ENCODE data around the gene SPATA2. TPM values are rescaled to one million over a fixed set of nuclear protein-coding genes. Genes with fewer than 3 reads are reported as not detected.

Gene SPATA2
- polyA plus RNA-seq, 4 donors: 8.8 to 12.1 (median 10.8) TPM

DNA sequence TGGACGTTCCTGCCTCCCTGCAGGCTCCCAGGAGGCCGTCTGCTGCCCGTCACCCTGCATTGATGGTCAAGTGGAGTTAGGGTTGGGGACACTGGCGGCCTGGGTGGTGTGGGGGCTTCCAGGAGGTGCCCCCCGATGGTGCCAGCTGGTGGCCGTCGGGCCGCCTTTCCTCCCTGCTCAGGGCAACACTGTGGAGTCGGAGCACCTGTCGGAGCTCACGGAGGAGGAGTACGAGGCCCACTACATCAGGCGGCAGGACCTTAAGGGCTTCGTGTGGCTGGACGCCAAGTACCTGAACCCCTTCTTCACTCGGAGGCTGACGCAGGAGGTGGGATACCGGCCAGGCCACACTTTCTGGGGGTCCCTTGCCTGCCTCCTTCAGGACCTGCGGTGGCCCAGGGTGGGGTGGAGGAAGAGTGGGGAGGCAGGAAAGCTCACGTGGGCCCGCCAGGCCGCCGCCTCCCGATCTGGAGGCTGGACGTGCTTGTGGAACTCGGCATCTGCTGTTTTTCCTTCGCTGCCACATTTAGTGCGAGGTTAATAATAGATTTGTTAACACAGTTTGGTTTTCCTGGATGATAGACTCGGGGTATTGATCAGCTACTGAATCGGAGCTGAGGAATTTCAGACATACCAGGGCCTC is 28.6 kb downstream of the SPATA2 start:
- no peak for DNase-seq (ENCODE audit: low read depth in 4 of 4, low spot score in 2 of 4)

DNA sequence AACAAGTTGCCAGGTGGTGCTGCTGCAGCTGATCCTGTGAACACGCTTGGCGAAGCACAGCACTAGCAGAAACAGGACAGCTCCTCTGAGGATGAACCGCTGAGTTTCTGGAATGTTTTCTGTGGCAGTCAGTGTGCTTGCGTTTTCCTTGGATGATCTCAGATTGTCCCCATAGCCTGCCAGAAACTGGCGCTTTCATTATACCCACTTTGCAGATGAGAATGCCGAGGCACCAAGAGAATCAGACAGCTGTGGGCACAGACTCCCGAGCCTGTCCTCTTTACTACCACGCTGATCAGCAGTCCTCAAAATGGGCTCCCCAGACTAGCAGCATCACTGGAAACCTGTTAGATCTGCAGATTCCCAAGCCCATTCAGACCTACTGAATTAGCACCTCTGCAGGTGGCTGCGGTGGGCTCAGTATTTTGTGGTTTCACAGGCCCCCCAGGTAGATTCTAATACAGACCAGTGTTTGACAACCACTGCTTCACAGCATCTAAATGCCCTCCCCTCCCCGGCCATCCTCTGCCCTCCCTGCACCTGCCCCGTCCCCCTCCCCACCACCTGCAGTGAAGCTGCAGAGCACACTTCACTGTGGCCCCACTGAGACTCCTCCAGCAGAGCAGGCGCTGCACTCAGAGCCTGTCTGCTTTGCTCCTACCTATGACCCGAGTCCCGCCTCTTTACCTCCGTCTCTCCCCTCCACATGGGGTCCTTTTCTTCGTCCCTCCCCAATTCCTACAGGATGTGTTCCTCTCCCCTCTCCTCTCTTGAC is 29.6 kb downstream of the SPATA2 start:
- DNase-seq (ENCODE audit: low read depth in 4 of 4, low spot score in 2 of 4): no peak

DNA sequence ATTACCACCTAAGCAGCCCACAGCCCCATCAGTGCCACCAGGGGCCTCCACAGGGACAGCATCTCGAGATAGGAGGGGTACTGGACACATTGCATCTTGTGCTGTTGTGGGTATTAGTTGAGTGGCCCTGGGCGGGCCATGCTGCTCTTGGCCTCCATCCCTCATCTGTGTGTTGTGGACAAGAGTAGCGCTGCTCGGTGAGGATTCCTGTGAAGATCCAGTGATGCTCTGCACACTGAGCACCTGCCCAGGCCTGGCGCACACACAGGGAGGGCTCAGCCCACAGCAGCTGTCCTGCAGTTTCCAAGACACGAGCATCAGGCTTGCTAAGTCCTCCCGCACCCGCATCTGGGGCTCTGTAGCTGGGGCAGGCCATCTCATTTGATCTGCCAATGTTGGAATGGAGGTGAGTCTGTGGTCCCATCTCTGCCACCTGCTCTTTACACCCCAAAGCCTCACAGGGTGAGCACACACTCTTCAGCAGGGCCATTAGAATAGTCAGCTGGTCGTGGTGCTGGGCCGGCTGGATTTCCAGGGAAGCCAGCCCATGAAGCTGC is 32.0 kb downstream of the SPATA2 start:
- no peak for DNase-seq (ENCODE audit: low read depth in 4 of 4, low spot score in 2 of 4)

DNA sequence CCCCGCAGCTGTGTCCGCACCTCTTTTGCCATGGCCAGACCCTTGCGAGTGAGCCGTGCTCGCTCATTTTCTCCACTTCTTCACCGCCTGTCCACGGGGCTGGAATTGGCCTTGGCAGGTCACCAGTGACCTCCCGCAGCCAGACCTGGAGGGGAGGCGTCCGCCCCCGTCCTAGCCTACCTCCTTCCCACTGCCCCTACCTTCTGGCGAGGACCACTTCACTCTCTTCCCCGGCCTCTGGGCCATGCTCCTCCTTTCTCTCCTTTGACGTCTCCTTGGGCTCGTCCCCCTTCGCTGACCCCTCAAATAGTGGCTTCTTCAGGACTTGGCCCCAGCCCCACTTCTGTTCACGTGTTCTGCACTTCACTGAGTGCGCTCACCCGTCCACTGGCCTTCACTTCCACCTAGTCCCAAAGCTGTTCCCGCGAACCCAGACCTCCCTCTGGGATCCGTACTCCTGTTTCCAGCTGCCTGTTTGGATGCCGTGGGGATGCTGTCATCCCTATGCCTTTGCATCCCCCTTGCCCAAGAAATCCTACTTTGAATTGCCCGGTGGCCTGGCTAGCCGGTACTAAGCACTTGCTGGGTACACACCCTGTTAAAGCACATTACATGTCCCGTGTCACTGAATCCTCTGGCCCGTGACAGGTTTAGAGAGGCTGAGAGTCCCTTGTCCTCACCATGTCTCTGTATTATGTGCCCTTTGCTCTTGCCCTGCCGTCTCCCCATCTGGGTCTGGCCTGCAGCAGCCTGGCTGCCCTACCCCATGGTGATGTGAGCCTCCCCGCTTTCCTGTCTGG is 33.0 kb downstream of the SPATA2 start:
- DNase-seq (ENCODE audit: low read depth in 4 of 4, low spot score in 2 of 4): no peak

DNA sequence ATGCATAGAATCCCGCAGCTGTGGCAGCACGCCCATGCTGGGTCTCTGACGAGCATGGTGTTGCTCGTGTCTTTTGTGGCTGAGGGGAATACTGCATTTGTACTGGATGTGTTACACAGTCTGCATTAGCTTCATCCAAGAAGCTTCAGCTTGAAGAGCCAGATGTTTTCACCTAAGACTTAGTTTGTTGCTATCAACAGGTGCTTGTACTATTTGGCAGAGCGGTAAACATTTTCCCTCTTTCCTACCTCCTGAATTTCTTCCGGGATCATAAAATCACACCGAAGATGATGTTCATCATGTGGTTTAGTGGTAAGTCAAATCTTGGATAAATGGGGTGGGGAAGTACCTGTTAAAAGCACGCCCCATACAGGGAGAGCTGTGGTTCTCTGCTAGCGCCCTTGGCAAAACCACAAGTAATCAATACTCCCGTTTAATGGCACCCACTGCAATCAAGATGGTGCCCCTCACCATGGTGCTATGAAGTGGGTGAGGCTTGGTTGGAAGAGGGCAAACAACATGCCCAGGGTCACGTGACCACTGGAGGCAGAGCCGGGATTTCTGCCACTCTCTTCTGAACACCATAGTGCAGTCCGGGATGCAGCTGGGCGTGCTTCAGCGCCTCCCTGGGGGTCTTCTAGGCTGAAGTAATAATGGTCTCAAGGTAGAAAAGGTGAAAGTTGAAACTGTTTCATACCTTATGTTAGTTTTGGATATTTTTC is 34.4 kb downstream of the SPATA2 start:
- DNase-seq (ENCODE audit: low read depth in 4 of 4, low spot score in 2 of 4): no peak

DNA sequence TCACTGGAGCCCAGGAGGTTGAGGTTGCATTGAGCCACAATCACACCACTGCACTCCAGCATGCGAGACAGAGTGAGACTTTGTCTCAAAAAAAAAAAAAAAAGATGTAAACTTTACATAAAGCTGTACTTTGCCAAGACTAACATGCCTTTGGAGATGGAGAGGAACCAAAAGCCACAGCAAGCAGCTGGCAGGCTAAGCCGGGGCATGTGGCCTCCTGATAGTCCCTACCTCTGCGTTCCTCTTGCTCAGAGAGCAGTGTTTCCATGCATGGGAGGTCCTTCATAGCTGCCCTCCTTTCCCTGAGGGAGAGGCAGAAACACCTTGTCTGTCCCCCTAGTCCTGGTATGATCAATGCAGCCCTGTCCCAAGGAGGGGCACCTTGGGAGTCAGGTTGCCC is 35.2 kb downstream of the SPATA2 start:
- no peak for DNase-seq (ENCODE audit: low read depth in 4 of 4, low spot score in 2 of 4)

DNA sequence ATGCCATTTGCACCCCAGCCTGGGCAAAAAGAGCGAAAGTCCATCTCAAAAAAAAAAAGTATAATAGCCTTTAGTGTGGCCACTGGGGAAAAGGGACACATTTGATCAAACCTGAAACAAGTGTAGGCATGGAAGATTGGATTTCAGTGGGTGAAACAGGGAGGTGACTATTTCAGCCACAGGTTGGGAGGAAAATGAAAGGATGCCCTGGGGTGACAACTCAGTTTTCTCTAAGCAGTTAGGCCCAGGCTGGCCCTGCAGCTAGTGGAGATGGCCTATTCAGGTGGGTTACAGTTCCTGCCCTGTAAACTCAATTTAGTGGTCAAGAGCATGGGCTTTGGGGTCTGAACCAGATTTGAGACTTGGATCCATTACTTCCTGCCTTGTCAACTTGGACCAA is 36.4 kb downstream of the SPATA2 start:
- DNase-seq (ENCODE audit: low read depth in 4 of 4, low spot score in 2 of 4): no peak

DNA sequence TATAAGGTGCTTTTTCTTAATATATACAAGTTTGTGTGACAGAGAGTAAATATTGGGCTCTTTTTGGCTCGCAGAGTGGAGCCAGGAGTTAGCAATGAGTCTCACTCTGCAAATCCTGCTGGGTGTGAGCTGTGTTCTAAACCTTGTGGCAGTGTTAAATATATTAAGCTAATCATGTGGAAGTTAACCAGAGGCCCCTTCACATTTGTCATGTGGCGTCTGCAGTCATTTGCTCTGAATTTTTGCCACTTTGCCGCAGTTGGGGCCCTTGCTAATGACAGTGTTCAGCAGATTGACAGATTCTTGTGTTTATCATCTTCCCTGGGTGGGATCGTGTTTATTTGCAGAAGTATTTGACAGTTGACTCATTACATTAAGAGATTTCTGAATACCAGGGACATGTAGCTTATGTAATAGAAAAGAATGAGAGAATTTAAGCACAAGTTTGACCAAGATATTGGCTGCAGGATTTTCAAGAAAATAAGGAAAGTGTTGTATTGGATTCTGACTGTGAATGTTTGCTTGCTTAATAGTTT is 37.9 kb downstream of the SPATA2 start:
- no peak for DNase-seq (ENCODE audit: low read depth in 4 of 4, low spot score in 2 of 4)

DNA sequence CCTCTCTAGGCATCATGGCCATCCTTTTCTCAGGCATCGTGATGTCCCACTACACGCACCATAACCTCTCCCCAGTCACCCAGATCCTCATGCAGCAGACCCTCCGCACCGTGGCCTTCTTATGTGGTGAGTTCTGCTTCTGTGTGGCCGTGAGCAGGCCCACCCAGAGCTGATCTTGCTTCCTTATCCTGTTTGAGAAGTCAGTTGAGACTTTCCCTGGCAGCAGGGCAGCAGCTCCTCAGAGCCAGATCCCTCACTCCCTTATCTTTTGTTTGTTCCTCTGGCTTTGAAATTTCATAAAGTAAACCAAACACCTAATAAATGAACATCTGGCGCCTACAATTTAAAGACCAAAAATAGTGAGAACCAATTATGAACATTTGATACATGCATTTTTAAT is 40.6 kb downstream of the SPATA2 start:
- no peak for DNase-seq (ENCODE audit: low read depth in 4 of 4, low spot score in 2 of 4)

DNA sequence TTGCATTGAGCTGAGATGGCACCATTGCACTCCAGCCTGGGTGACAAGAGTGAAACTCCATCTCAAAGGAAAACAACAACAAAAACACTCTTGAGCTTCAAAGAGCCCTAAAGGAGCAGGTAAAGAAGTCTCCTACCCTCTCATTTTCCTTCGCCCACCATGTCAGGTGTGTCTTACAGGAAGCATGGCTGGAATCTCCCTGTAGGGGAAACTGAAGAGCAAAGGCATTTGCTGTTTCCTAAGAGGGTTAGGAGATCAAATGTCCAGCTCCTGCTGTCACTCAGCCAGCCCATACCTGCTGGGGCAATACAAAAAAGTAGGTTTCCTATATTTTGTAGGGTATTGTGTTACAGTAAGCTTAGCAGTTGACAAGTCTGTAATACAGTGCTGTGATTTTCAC is 43.3 kb downstream of the SPATA2 start:
- no peak for DNase-seq (ENCODE audit: low read depth in 4 of 4, low spot score in 2 of 4)

DNA sequence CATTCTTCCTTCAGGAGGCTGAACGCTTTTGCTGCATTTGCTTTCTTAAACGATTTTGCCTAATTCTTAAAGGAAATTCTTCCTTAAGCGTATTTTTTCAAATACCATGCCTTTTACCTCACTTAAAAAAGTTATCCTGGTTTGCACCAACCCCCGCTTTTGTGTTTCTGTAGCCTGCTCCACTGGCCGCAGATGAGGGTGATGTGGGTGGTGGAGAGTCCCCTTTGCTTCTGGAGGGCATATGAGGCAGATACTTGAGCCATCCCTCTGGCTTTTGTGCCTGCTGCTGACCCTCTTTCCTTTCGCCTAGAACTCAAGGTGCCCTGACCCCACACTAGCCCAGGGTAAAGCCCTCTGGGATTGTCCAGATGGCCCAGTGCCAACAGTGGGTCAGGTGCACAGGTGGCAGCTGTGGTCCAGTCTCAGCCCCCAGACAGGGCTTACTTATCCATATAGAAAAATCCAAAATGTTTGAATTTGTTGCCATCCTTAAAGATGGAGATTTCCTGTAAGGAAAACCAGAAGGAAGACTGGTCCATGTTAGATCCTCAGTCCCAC is 43.9 kb downstream of the SPATA2 start:
- no peak for DNase-seq (ENCODE audit: low read depth in 4 of 4, low spot score in 2 of 4)

DNA sequence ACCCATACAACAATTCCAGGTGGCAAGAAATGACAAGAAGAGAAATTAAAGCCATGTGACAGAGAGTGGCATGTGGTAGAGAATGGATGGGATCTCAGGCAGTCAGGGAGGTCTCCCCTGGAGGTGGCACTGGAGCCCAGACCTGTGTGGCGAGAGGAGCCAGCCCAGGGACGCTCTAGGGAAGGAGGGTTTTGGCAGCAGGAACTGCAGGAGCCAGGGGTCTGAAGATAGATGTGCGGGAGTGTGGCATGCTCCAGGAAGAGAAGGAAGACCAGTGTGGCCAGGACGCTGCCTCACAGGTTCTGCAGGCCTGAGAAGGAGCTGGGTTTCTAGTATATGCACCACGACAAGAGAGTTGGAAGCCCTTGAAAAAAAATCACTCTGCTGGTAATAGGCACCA is 45.1 kb downstream of the SPATA2 start:
- DNase-seq (ENCODE audit: low read depth in 4 of 4, low spot score in 2 of 4): no peak

DNA sequence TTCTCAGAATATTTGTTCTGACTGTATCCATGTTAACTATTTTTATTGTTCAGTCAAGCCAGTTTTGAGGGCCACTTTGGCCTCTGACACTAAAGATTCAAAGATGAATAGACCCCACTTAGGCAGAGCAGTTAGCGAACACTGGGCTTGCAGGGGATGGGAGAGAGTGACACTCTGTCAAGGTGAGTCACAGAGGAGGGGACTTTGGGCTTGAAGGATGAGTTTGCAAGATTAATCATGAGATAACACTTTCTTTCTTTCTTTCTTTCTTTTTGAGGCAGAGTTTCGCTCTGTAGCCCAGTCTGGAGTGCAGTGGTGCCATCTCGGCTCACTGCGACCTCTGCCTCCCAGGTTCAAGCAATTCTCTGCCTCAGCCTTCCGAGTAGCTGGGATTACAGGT is 46.4 kb downstream of the SPATA2 start:
- DNase-seq (ENCODE audit: low read depth in 4 of 4, low spot score in 2 of 4): no peak

DNA sequence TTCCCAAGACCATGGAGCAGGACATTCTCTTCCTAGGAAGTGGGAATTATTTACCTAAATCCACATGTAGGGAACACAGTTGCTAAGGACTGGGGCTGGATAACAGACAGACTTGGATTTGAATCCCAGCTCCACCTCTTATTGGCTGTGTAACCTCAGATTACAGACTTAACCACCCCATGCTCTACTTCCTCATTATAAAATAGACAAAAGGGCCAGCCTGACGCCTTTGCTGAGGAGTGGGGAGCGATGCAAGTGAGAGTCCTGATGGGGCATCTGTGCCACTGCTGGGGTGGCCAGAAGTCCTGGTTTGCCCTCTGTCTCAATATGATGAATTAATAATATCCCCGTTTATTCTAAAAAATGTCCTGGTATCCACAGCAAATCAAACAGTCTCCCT is 46.8 kb downstream of the SPATA2 start:
- DNase-seq (ENCODE audit: low read depth in 4 of 4, low spot score in 2 of 4): no peak

DNA sequence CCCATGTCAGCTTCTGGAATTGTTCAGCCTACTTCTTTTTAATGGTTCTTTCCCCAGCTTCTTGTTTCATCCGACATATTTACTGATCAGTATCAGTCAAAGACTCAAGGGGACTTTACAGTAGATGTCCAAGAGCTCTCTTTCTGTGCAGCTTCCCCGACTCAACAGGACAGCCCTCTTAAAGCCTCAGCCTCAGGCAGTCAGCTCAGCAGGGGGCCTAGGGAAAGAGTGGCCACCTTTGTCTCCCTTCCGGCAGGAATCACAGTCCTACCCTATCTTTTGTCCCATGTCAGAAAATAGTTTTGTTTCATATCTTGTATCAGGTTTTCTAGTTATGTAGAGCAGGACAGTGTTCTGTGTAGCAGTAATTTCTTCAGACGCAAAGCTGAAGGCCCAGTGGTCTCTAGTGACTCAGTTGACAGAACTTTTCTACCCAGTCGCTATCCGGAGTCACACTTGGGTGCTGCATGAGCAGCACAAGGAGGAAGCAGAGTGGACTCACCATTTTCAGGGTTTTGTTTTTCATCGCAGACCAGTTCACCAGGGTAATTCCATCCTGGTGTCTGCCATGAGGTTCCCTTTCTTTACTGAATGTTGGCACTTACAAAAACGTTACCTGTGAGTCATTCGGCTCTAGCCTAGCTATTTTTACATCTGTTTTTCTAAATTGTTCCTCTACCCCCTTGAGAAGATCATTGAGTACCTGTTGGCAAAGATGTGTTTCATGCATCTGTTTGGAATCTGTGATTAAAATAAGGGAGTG is 47.7 kb downstream of the SPATA2 start:
- DNase-seq (ENCODE audit: low read depth in 4 of 4, low spot score in 2 of 4): no peak

DNA sequence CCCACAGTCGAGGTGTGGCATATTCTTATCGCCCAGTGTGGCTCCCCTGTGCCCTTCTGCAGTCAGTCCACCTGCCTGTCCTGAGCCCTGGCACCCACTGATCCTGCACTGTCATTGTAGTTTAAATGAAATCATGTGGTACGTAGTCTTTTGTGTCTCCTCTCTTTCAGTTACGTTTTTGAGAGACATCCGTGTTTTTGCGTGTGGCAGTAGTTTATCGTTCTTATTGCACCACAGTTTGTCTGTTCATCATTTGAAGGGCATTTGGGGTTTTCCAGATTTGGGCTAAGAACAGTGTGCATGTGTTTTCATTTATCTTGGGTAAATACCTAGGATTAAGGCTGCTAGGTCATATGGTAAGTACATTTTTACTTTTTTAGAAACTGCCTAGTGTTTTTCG is 49.3 kb downstream of the SPATA2 start:
- no peak for DNase-seq (ENCODE audit: low read depth in 4 of 4, low spot score in 2 of 4)

DNA sequence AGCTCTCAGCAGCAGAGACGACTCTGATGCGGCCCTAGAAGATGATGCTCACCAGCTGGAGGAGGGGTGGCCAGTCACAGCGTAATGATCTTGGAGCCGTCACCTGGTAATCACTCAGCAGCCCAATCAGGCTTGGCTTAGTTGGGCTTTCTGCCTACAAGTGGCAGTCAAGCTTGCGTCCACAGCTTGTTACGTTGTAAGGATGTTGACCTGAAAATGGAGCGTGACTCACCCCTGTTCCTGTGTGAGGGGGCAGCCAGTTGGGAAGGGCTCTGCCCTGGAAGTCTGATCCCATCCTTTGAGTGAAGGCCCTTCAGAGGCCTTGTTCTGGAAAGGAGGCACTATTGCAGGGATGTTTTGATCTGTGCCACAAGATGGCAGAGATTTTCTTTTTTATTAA is 49.8 kb downstream of the SPATA2 start:
- DNase-seq (ENCODE audit: low read depth in 4 of 4, low spot score in 2 of 4): no peak

DNA sequence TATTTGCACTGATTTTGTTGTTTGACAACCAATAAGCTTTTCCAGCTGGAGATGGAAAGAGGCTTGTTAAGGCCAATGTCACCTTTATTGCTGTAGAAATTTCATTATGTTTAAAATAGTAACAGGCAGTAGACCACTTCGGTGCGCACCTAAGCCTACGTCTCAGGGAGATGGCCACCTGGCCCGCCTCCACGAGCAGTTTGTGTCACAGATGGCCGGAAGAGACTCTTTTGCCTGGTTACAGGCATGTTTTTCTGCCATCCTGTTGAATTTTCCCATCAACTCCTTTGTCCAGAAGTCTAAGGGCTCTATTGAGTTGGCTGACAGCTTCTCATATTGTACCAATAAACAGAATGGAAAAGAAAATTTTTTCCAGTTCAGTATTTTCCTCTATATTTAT is 51.7 kb downstream of the SPATA2 start:
- DNase-seq (ENCODE audit: low read depth in 4 of 4, low spot score in 2 of 4): no peak

DNA sequence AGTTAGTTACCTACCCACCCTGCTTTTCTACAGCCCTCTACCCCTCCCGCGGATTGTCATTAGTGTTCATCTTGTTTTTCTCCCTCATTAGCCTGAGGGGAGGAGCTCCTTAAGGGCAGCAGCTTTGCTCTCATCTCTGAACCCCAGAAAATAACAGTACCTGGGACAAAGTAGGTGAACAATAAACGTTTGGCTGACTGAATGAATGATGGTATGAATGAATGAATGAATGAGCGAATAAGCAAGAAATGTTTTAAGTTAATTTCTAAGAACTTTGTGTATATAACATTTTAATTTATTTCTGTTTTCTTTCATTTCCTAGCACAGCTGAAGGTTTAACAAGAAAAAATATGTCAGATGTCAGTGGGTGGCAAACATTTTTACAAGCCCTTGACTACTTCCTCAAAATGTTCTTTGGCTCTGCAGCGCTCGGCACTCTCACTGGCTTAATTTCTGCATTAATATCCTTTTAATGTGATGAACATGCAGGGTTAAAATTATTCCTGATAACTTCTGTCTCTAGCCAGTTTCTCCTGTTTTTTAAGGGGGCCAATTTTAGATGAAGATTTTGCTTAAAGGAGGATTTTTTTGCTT is 52.6 kb downstream of the SPATA2 start:
- DNase-seq (ENCODE audit: low read depth in 4 of 4, low spot score in 2 of 4): no peak

Data from left renal cortex interstitium (tissue), 4 donors.